Dendritic cell treated with granulocyte-macrophage colony-stimulating factor and Interleukin-4, amounts not matched to agents 40 ng/mL and 50 ng/mL, for 4 days (primary cell): ENCODE data around the gene SPECC1L.
A peak's percentile ranks its signal among the peaks of the same experiment; 100 is the strongest.
"Not testable (repeated sequence)": the region's sequence is repeated elsewhere in the genome, so short reads cannot be mapped to it uniquely, and the experiment has no call there.

Experiments
- H3K27ac Mint-ChIP-seq: one replicate; pipeline ENCODE4 v1.8.0; 2022; ENCODE audit warnings: mild to moderate bottlenecking, mixed read lengths
- H3K27me3 Mint-ChIP-seq: one replicate; pipeline ENCODE4 v1.8.0; 2022; ENCODE audit warnings: mild to moderate bottlenecking, mixed read lengths
- H3K36me3 Mint-ChIP-seq: one replicate; pipeline ENCODE4 v1.8.0; 2022; ENCODE audit warnings: low read depth, mixed read lengths
- H3K4me1 Mint-ChIP-seq: one replicate; pipeline ENCODE4 v1.8.0; 2022; ENCODE audit warnings: low read depth, mixed read lengths
- H3K4me3 Mint-ChIP-seq: one replicate; pipeline ENCODE4 v1.8.0; 2022; ENCODE audit warnings: mild to moderate bottlenecking, moderate library complexity, mixed read lengths
- H3K9me3 Mint-ChIP-seq: one replicate; pipeline ENCODE4 v1.8.0; 2022; ENCODE audit warnings: mixed read lengths
- intact Hi-C: fragments of 100-400 bp; cut with micrococcal nuclease; formaldehyde crosslinking; loops from one replicate; pipeline ENCODE4 v1.15.0; 2022

The SPECC1L gene

GRCh38 chr22:24259459-24259858, 11.2 kb upstream of the SPECC1L start:
- intact Hi-C loops, H3K36me3 Mint-ChIP-seq, H3K4me3 Mint-ChIP-seq, H3K9me3 Mint-ChIP-seq, H3K4me1 Mint-ChIP-seq, H3K27ac Mint-ChIP-seq, H3K27me3 Mint-ChIP-seq: not testable (repeated sequence)

GRCh38 chr22:24262185-24262749, 8.4 kb upstream of the SPECC1L start:
- H3K4me1 Mint-ChIP-seq, H3K9me3 Mint-ChIP-seq, H3K36me3 Mint-ChIP-seq, H3K27ac Mint-ChIP-seq, H3K27me3 Mint-ChIP-seq, H3K4me3 Mint-ChIP-seq, intact Hi-C loops: not testable (repeated sequence)

- H3K4me1 Mint-ChIP-seq, H3K4me3 Mint-ChIP-seq, H3K27me3 Mint-ChIP-seq, H3K36me3 Mint-ChIP-seq, intact Hi-C loops, H3K9me3 Mint-ChIP-seq: not testable (repeated sequence)
- peak overlapping the region; percentile 61 for H3K27ac Mint-ChIP-seq
Measured at GRCh38 chr22:24263479-24263878, 7.2 kb upstream of the SPECC1L start.

DNA sequence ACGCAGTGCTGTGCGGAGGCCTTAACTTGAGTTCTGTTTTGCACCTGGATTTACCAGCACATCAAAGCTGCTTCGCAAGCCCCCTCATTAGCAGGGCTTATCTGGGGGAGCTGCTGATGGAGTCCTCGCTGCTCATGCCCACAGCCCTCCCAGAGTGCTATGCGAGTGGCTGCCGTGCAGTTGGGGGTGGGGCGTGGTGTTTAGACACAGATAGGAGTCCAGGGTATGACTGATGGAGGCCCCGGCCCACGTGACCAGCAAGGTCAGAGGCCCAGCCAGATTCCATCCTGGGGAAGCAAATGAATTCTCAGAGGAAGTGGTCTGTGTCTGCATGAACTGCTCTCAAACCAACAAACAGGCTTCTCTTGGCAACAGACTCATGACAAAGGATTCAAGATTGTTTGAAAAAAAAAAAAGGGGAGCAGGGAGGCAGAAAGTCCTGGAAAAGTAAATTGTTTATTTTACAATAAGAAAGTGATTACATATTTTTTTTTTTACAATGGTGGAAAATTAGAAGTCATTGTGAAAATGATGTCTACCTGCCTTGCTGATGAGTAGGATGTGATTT, 6.2 kb upstream of the SPECC1L start:
- H3K4me3 Mint-ChIP-seq, H3K4me1 Mint-ChIP-seq, intact Hi-C loops, H3K27me3 Mint-ChIP-seq, H3K9me3 Mint-ChIP-seq, H3K36me3 Mint-ChIP-seq: not testable (repeated sequence)
- H3K27ac Mint-ChIP-seq: peak overlapping the region; percentile 43

DNA sequence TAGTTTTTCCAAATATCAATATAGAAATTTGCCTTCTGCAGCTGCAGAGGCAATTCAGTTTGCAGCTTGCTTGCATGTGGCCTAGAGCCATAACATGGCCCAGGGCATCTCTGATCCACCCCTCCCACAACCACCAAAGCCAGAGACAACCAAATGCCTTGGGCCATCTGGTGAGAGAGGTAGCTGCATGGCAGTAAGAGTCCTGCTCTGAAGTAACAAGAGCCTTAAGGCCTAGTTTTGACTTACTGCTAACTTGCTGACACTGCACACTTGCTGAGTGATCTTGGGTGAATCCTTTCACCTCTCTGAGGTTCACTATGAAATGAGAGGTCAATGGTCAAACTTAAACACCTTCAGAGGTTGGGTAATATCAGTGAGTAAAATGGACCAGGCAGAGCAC, 4.9 kb upstream of the SPECC1L start:
- Mint-ChIP-seq H3K27me3 (no peaks in the 10 kb centered on the region), H3K4me1 (peaks cover 12% of the 10 kb centered on the region), H3K27ac (no peak overlapping the region), H3K4me3 (no peak overlapping the region), H3K9me3 (no peaks in the 10 kb centered on the region), H3K36me3 (peaks cover under 1% of the 10 kb centered on the region)
- intact Hi-C loops: no loop called here

- H3K4me3 Mint-ChIP-seq: not testable (repeated sequence)
Measured at GRCh38 chr22:24266495-24266894, 4.1 kb upstream of the SPECC1L start.

GRCh38 chr22:24271386-24271854, 789 bp downstream of the SPECC1L start:
- peak overlapping the region; percentile 86 for H3K4me3 Mint-ChIP-seq
- peaks cover 34% of the 10 kb centered on the region for H3K4me1 Mint-ChIP-seq
- H3K27ac Mint-ChIP-seq: peak overlapping the region; percentile 94
- intact Hi-C loops: no loop called here
- H3K27me3 Mint-ChIP-seq: no peaks in the 10 kb centered on the region
- peaks cover 15% of the 10 kb centered on the region for H3K36me3 Mint-ChIP-seq
- no peaks in the 10 kb centered on the region for H3K9me3 Mint-ChIP-seq

More at GRCh38 chr22:24266495-24266894, 4.1 kb upstream of the SPECC1L start:
- peaks cover 14% of the 10 kb centered on the region for H3K4me1 Mint-ChIP-seq
- H3K36me3 Mint-ChIP-seq, intact Hi-C loops, H3K27me3 Mint-ChIP-seq, H3K27ac Mint-ChIP-seq, H3K9me3 Mint-ChIP-seq: not testable (repeated sequence)

GRCh38 chr22:24273031-24273430, 2.4 kb downstream of the SPECC1L start:
- intact Hi-C loops, H3K4me3 Mint-ChIP-seq, H3K27ac Mint-ChIP-seq, H3K9me3 Mint-ChIP-seq, H3K27me3 Mint-ChIP-seq: not testable (repeated sequence)
- peaks cover 42% of the 10 kb centered on the region for H3K4me1 Mint-ChIP-seq
- peaks cover 27% of the 10 kb centered on the region for H3K36me3 Mint-ChIP-seq

GRCh38 chr22:24273906-24274305, 3.3 kb downstream of the SPECC1L start:
- H3K27ac Mint-ChIP-seq, H3K27me3 Mint-ChIP-seq, H3K4me3 Mint-ChIP-seq, intact Hi-C loops, H3K9me3 Mint-ChIP-seq: not testable (repeated sequence)
- Mint-ChIP-seq H3K4me1 (peaks cover 42% of the 10 kb centered on the region), H3K36me3 (peaks cover 27% of the 10 kb centered on the region)

DNA sequence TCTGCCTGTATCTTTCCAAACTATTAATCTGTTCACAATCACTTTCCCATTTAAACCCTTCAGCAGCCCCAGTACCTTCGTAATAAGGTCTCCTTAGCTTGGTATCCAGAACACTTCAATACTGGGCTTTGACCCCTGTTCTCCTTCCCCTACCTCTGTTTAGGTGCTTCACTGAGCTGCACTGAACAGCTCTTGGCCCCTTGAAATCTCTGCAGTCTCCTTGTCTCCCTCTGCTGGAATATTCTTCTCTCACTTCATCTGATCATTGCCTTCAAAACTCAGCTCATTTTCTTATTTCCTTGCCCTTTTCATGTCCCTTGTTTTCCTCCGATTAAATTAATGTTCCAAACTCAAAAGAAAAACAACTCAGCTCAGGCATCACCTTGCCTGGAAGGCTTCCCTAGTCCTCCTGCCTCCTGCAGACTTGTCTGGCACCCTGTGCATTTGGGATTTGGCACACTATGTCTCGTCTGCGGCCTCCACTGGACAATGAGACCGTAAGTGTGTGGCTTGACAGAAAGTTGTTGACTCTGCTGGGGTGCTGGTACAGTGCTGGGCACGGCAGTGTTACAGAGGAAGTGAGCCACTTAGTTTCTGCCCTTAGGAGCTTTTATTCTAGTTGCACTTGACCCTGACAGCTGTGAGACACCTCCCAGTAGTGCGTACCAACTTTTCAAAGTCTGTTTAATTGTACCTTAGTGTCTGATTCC, 4.2 kb downstream of the SPECC1L start:
- intact Hi-C loops: not testable (repeated sequence)

GRCh38 chr22:24280363-24280762, 9.7 kb downstream of the SPECC1L start:
- Mint-ChIP-seq H3K36me3 (peaks cover 34% of the 10 kb centered on the region), H3K4me1 (peaks cover 24% of the 10 kb centered on the region)
- H3K27ac Mint-ChIP-seq, H3K4me3 Mint-ChIP-seq, intact Hi-C loops, H3K9me3 Mint-ChIP-seq, H3K27me3 Mint-ChIP-seq: not testable (repeated sequence)

More for the DNA sequence above, 4.2 kb downstream of the SPECC1L start:
- Mint-ChIP-seq H3K27ac (peak overlapping the region; percentile 55), H3K36me3 (peaks cover 27% of the 10 kb centered on the region), H3K4me1 (peaks cover 42% of the 10 kb centered on the region)
- not testable (repeated sequence) for H3K27me3 Mint-ChIP-seq, H3K9me3 Mint-ChIP-seq, H3K4me3 Mint-ChIP-seq

DNA sequence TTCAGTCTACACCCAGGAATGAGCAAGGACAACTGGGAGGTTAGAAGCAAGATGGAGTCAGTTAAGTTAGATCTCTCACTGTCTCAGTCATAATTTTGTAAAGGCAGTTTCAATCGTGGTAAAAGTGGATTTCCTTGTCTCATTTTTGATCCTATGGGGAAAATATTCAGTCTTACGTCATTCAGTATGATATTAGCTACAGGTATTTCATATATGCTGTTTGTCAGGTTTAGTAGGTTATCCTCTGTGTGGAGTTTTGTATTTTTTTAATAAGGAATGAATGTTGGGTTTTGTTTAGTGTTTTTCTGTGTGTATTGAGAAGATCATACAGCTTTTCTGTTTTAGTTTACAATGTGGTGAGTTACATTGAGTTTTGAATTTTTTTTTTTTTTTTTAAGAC, 11.8 kb downstream of the SPECC1L start:
- no peak overlapping the region for H3K4me3 Mint-ChIP-seq
- no peaks in the 10 kb centered on the region for H3K27me3 Mint-ChIP-seq
- intact Hi-C loops: no loop called here
- H3K4me1 Mint-ChIP-seq: peaks cover 27% of the 10 kb centered on the region
- no peak overlapping the region for H3K27ac Mint-ChIP-seq
- H3K36me3 Mint-ChIP-seq: peaks cover 23% of the 10 kb centered on the region
- no peaks in the 10 kb centered on the region for H3K9me3 Mint-ChIP-seq

- intact Hi-C loops: no loop called here
- H3K36me3 Mint-ChIP-seq: peaks cover 22% of the 10 kb centered on the region
- no peak overlapping the region for H3K27ac Mint-ChIP-seq
- no peaks in the 10 kb centered on the region for H3K9me3 Mint-ChIP-seq
- H3K4me3 Mint-ChIP-seq: no peak overlapping the region
- peaks cover 30% of the 10 kb centered on the region for H3K4me1 Mint-ChIP-seq
- no peaks in the 10 kb centered on the region for H3K27me3 Mint-ChIP-seq
Measured at GRCh38 chr22:24284747-24285203, 14.1 kb downstream of the SPECC1L start.

GRCh38 chr22:24285245-24285644, 14.6 kb downstream of the SPECC1L start:
- intact Hi-C loops: no loop called here

More at GRCh38 chr22:24285245-24285644, 14.6 kb downstream of the SPECC1L start:
- H3K9me3 Mint-ChIP-seq: no peaks in the 10 kb centered on the region
- peaks cover 26% of the 10 kb centered on the region for H3K36me3 Mint-ChIP-seq
- H3K4me1 Mint-ChIP-seq: peaks cover 33% of the 10 kb centered on the region
- H3K4me3 Mint-ChIP-seq: no peak overlapping the region
- H3K27ac Mint-ChIP-seq: no peak overlapping the region
- H3K27me3 Mint-ChIP-seq: no peaks in the 10 kb centered on the region
